Measurements from ENCODE around the gene LRRN2. TPM values are rescaled to one million over a fixed set of nuclear protein-coding genes. Genes with fewer than 3 reads are reported as not detected.

The LRRN2 gene
- polyA plus RNA-seq, 1 of the 3 experiments (the other 2 are of a cell fraction) = not detected

DNA sequence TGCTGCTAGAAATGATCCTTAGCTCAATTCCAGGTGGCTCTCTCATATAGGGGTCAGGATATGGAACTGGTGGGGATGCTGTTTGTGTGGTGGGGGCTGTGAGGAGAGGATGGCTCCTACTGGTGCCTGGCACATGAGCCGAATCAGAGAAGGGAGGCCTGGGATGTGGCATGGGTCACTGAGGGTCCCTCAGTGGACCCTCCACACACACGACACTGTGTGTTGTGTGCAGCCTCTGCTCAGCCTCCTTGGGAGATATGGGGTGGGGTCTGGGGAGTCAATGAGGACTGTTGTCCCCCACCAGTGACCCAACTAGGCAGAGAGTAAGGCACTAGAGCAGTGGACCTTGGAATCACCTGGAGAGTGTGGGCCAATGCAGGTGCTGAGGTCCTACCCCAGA lies 3.2 kb upstream of the LRRN2 start:
- no peaks in the 10 kb centered on the region for H3K9me3 ChIP-seq
- TF ChIP-seq FOXJ3 (CRISPR knock-in tag; IDR thresholded peaks at IDR 0.05) (no peak), REST (IDR thresholded peaks at IDR 0.05; ENCODE audit: low read depth, low read length) (no peak), MXI1 (IDR thresholded peaks at IDR 0.05; ENCODE audit: low read depth, low read length) (no peak), RCOR1 (IDR thresholded peaks at IDR 0.05; ENCODE audit: low read length) (no peak), MAX (IDR thresholded peaks at IDR 0.05; ENCODE audit: low read depth) (no peak), SMC3 (IDR thresholded peaks at IDR 0.05; ENCODE audit: low read depth, low read length) (no peak), FOXM1 (IDR thresholded peaks at IDR 0.05; ENCODE audit: low read depth) (no peak), IRF3 (IDR thresholded peaks at IDR 0.05; ENCODE audit: low read depth, low read length) (no peak), SIN3A (IDR thresholded peaks at IDR 0.05; ENCODE audit: borderline replicate concordance, low read depth, low read length) (no peak)
- no peaks in the 10 kb centered on the region for H4K20me1 ChIP-seq (ENCODE audit: insufficient read depth)
- no peak overlapping the region for H3K27ac ChIP-seq (ENCODE audit: low read depth in 2 of 2, low read length in 1 of 2)
- 60% methylated on average over 1 of the region's 2 CpGs for whole genome bisulfite sequencing (ENCODE audit: low lambda C conversion rate)
- no peak overlapping the region for H2AFZ ChIP-seq (ENCODE audit: low read depth)
- H3K27me3 ChIP-seq (ENCODE audit: insufficient read depth) = peaks cover 23% of the 10 kb centered on the region
- ChIA-PET CTCF (interaction anchor here (1.0 to 4.4 kb wide), 4 partner anchors 9 to 122 kb away, joined by 3 to 25 read pairs (median 10); no protein-coding TSS in a partner anchor), POLR2A (no interaction called here)
- H3F3A ChIP-seq (replicated peaks; ENCODE audit: insufficient read depth) = no peaks in the 10 kb centered on the region
- no peaks in the 10 kb centered on the region for H3K9me2 ChIP-seq
- H3K4me2 ChIP-seq = no peak overlapping the region
- no peak for DNase-seq
- H3K4me1 ChIP-seq (ENCODE audit: control insufficient read depth in 1 of 2, insufficient read depth in 2 of 2, low read depth in 1 of 2, low read length in 1 of 2) = peaks cover 0 to 8% of the 10 kb centered on the region in 2 experiments; a peak in 1 of 4 replicates
- H3K36me3 ChIP-seq (replicated peaks in 1 of 2; ENCODE audit: control insufficient read depth in 1 of 2, insufficient read depth in 2 of 2, low read length in 1 of 2) = no peaks in the 10 kb centered on the region
- H3K79me2 ChIP-seq (ENCODE audit: insufficient read depth) = no peaks in the 10 kb centered on the region
- no peak overlapping the region for H3K9ac ChIP-seq
- H3K4me3 ChIP-seq (ENCODE audit: low read depth in 2 of 2, low read length in 1 of 2) = no peak overlapping the region

- no peaks in the 10 kb centered on the region for H3K9me3 ChIP-seq
- no peaks in the 10 kb centered on the region for H3F3A ChIP-seq (replicated peaks; ENCODE audit: insufficient read depth)
- no peak overlapping the region for H3K4me3 ChIP-seq (ENCODE audit: low read depth in 2 of 2, low read length in 1 of 2)
- 64% methylated on average over 2 of the region's 2 CpGs for WGBS (ENCODE audit: low lambda C conversion rate)
- H2AFZ ChIP-seq (ENCODE audit: low read depth) = no peak overlapping the region
- no peaks in the 10 kb centered on the region for H3K79me2 ChIP-seq (ENCODE audit: insufficient read depth)
- H3K27me3 ChIP-seq (ENCODE audit: insufficient read depth) = peaks cover 31% of the 10 kb centered on the region
- H3K9me2 ChIP-seq = no peaks in the 10 kb centered on the region
- CTCF ChIA-PET = interaction anchor here (1.0 to 4.4 kb wide), 3 partner anchors 8 to 122 kb away, joined by 3 to 25 read pairs (median 13); no protein-coding TSS in a partner anchor
- no peaks in the 10 kb centered on the region for H4K20me1 ChIP-seq (ENCODE audit: insufficient read depth)
- POLR2A ChIA-PET = interaction anchor here (0.6 kb wide), 1 partner anchor 1880 kb away, joined by 3 read pairs; the partner anchor contains the start of gene KDM5B
- no peak for DNase-seq
- H3K4me2 ChIP-seq = no peak overlapping the region
- H3K9ac ChIP-seq = no peak overlapping the region
- H3K36me3 ChIP-seq (replicated peaks in 1 of 2; ENCODE audit: control insufficient read depth in 1 of 2, insufficient read depth in 2 of 2, low read length in 1 of 2) = no peaks in the 10 kb centered on the region
- H3K27ac ChIP-seq (ENCODE audit: low read depth in 2 of 2, low read length in 1 of 2) = no peak overlapping the region
- TF ChIP-seq RFX5 (IDR thresholded peaks at IDR 0.05; ENCODE audit: low read length) = no peak
- TF ChIP-seq, protein P1, sequence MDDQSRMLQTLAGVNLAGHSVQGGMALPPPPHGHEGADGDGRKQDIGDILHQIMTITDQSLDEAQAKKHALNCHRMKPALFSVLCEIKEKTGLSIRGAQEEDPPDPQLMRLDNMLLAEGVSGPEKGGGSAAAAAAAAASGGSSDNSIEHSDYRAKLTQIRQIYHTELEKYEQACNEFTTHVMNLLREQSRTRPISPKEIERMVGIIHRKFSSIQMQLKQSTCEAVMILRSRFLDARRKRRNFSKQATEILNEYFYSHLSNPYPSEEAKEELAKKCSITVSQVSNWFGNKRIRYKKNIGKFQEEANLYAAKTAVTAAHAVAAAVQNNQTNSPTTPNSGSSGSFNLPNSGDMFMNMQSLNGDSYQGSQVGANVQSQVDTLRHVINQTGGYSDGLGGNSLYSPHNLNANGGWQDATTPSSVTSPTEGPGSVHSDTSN (IDR thresholded peaks at IDR 0.05) = no peak
- TF ChIP-seq RAD21 (IDR thresholded peaks at IDR 0.05; ENCODE audit: low read length) = no peak
- H3K4me1 ChIP-seq (ENCODE audit: control insufficient read depth in 1 of 2, insufficient read depth in 2 of 2, low read depth in 1 of 2, low read length in 1 of 2) = peaks cover 0 to 8% of the 10 kb centered on the region in 2 experiments; a peak in 1 of 4 replicates
These were observed 2.5 kb upstream of the LRRN2 start for GRCh38 chr1:204688007-204688406.
